ENCODE results near the gene PRXL2B.

The PRXL2B gene

DNA sequence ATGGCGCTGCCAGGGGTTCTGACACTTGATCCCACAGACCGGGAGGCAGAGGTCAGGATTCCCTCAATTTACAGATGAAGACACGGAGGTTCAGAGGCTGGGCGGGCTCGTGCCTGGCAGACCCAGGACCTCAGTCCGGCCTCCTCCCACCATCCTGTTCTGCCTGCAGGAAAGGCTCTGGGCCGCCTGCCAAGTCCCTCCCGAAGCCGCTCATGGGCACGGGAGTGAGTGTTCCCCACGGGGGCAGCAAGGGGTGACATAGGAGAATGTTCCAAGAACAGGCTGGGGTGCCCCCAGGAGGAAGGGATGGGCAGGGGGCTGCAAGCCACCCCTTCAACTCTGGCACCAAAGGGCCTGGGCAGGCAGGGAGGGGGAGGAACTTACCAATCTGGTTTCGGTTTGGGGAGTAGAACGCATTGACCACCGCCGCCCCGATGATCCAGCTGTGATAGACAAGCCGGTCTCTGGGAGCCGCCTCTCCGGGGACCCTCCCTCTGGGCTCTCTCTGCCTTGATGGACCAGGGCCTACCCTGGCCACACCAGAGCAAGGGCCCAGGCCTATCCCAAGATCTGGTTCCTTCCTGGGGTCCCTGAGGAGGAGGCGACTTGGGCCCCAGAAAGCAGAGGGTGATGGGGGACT is 7.5 kb downstream of the PRXL2B start:
- H3K27ac ChIP-seq (ENCODE audit: insufficient read depth in 1 of 2, low read depth in 1 of 2, low read length in 2 of 2, poor library complexity in 1 of 2, severe bottlenecking in 2 of 2), result no peak overlapping the region
- CTCF ChIA-PET, result interaction anchor here (0.6 to 1.3 kb wide), 2 partner anchors 29 to 36 kb away, joined by 3 read pairs; no protein-coding TSS in a partner anchor
- POLR2A ChIA-PET, result no interaction called here
- peaks cover 0 to 22% (median 4%) of the 10 kb centered on the region in 4 experiments for H3K4me1 ChIP-seq (ENCODE audit: control extremely low read depth in 1 of 4, control insufficient read depth in 4 of 4, insufficient read depth in 4 of 4, low read length in 3 of 4)
- H3K4me3 ChIP-seq (ENCODE audit: control insufficient read depth in 1 of 7, extremely low read depth in 1 of 7, insufficient read depth in 4 of 7, low read depth in 2 of 7, low read length in 6 of 7), result peak overlapping the region in 1 of 7 experiments; percentile 54
- 74% methylated on average over 14 of the region's 20 CpGs for WGBS (ENCODE audit: insufficient coverage)
- H3K36me3 ChIP-seq (ENCODE audit: control insufficient read depth in 4 of 4, insufficient read depth in 4 of 4, low read length in 3 of 4), result peaks cover 0 to 7% (median 3%) of the 10 kb centered on the region in 4 experiments
- peak in 1 of 3 donors; percentile 18 for DNase-seq
- peaks cover 0 to 8% (median 6%) of the 10 kb centered on the region in 5 experiments for H3K9me3 ChIP-seq (ENCODE audit: control extremely low read depth in 1 of 5, control insufficient read depth in 4 of 5, insufficient read depth in 2 of 5, low read depth in 1 of 5, low read length in 4 of 5)
- H3K27me3 ChIP-seq (replicated peaks in 2 of 5; ENCODE audit: control insufficient read depth in 4 of 5, insufficient read depth in 5 of 5, low read length in 4 of 5), result peaks cover 0 to 10% (median 0%) of the 10 kb centered on the region in 5 experiments

DNA sequence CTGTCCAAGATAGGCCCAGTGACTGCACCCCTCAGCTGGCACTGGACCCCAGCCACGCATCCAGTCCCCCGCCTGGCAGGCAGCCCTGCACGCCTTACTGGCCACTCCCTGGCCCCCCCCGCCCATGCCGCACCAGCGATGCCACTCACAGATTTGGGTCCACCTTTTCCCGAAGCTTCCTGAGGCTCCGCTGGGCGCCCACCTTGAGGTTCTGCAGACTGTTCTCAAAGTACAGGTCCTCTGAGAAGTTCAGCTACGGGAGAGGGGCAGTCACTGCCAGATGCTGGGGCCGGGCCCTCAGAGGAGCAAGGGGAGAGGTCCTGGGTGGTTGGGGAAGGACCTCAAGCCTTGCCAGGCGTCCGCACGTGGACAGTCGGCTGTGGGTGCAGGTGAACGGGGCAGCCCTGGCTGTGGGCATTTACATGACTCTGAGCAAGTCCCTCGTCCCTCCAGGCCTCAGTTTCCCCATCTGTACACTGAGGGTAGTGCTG is 8.1 kb downstream of the PRXL2B start:
- H3K9me3 ChIP-seq (ENCODE audit: control extremely low read depth in 1 of 5, control insufficient read depth in 4 of 5, insufficient read depth in 2 of 5, low read depth in 1 of 5, low read length in 4 of 5), result peaks cover 0 to 8% (median 6%) of the 10 kb centered on the region in 5 experiments
- ChIA-PET POLR2A (no interaction called here), CTCF (interaction anchor here (0.6 to 1.3 kb wide), 2 partner anchors 29 to 36 kb away, joined by 3 read pairs; no protein-coding TSS in a partner anchor)
- peaks cover 0 to 2% (median under 1%) of the 10 kb centered on the region in 4 experiments for H3K36me3 ChIP-seq (ENCODE audit: control insufficient read depth in 4 of 4, insufficient read depth in 4 of 4, low read length in 3 of 4)
- peaks cover 0 to 10% (median 0%) of the 10 kb centered on the region in 5 experiments for H3K27me3 ChIP-seq (replicated peaks in 2 of 5; ENCODE audit: control insufficient read depth in 4 of 5, insufficient read depth in 5 of 5, low read length in 4 of 5)
- peaks cover 0 to 22% (median 4%) of the 10 kb centered on the region in 4 experiments for H3K4me1 ChIP-seq (ENCODE audit: control extremely low read depth in 1 of 4, control insufficient read depth in 4 of 4, insufficient read depth in 4 of 4, low read length in 3 of 4)
- no peak for DNase-seq
- H3K4me3 ChIP-seq (ENCODE audit: control insufficient read depth in 1 of 7, extremely low read depth in 1 of 7, insufficient read depth in 4 of 7, low read depth in 2 of 7, low read length in 6 of 7), result no peak overlapping the region
- no peak overlapping the region for H3K27ac ChIP-seq (ENCODE audit: insufficient read depth in 1 of 2, low read depth in 1 of 2, low read length in 2 of 2, poor library complexity in 1 of 2, severe bottlenecking in 2 of 2)
- WGBS (ENCODE audit: insufficient coverage), result 96% methylated on average over 16 of the region's 17 CpGs

GRCh38 chr1:2595261-2595811 is 8.8 kb downstream of the PRXL2B start:
- H3K4me1 ChIP-seq (ENCODE audit: control extremely low read depth in 1 of 4, control insufficient read depth in 4 of 4, insufficient read depth in 4 of 4, low read length in 3 of 4), result peaks cover 0 to 22% (median 4%) of the 10 kb centered on the region in 4 experiments
- H3K27ac ChIP-seq (ENCODE audit: insufficient read depth in 1 of 2, low read depth in 1 of 2, low read length in 2 of 2, poor library complexity in 1 of 2, severe bottlenecking in 2 of 2), result no peak overlapping the region
- H3K9me3 ChIP-seq (ENCODE audit: control extremely low read depth in 1 of 5, control insufficient read depth in 4 of 5, insufficient read depth in 2 of 5, low read depth in 1 of 5, low read length in 4 of 5), result peaks cover 0 to 8% (median 6%) of the 10 kb centered on the region in 5 experiments
- CTCF ChIA-PET, result interaction anchor here (1.3 kb wide), 1 partner anchor 37 kb away, joined by 3 read pairs; no protein-coding TSS in a partner anchor
- no peaks in the 10 kb centered on the region for H3K36me3 ChIP-seq (ENCODE audit: control insufficient read depth in 4 of 4, insufficient read depth in 4 of 4, low read length in 3 of 4)
- WGBS (ENCODE audit: insufficient coverage), result 92% methylated on average over 15 of the region's 19 CpGs
- POLR2A ChIA-PET, result no interaction called here
- H3K27me3 ChIP-seq (replicated peaks in 2 of 5; ENCODE audit: control insufficient read depth in 4 of 5, insufficient read depth in 5 of 5, low read length in 4 of 5), result peaks cover 0 to 10% (median 0%) of the 10 kb centered on the region in 5 experiments
- H3K4me3 ChIP-seq (ENCODE audit: control insufficient read depth in 1 of 7, extremely low read depth in 1 of 7, insufficient read depth in 4 of 7, low read depth in 2 of 7, low read length in 6 of 7), result no peak overlapping the region
- no peak for DNase-seq

- 92% methylated on average over 28 of the region's 31 CpGs for WGBS (ENCODE audit: insufficient coverage)
Measured at GRCh38 chr1:2595812-2596529, 9.4 kb downstream of the PRXL2B start.

DNA sequence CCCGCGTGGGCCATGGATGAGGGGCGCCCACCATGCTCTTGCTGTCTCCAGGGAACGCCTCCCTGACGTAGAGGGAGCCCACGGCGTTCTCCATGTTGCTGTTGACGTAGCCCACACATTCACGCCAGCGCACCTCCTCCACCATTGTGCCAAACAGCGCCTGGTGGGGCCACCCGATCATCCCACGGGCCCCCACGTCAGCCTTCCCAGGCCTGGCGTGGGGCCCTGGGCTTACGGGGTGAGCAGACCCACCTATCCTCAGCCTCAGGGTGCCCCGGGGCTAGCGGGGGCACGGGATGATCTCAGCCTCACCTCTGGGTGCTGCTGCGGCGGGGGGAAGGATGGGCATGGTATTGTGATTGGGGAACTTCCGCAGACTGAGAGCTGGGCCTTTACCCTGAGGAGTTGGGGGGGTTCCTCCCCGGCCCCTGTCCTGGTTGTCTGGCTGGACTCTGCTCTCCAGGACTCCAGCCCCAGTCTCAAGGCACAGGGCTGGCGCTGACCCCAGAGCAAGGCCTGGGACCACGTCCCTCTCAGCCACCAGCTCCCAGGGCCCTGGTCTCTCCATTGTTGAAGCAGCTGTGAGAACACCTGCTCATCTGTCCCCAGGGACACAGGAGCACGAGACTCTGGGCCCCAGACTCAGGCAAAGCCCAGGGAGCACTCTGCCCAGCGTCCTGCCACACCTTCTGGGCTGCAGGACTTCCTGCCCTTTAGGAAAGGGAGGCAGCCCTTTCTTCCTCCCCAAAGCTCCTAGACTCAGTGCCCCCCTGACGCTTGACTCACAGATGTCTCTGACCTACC is 10.2 kb downstream of the PRXL2B start:
- CTCF ChIA-PET, result interaction anchor here (0.6 kb wide), 1 partner anchor 11 kb away, joined by 3 read pairs; no protein-coding TSS in a partner anchor
- Histone ChIP-seq H3K4me3 (ENCODE audit: control insufficient read depth in 1 of 7, extremely low read depth in 1 of 7, insufficient read depth in 4 of 7, low read depth in 2 of 7, low read length in 6 of 7) (no peak overlapping the region), H3K9me3 (ENCODE audit: control extremely low read depth in 1 of 5, control insufficient read depth in 4 of 5, insufficient read depth in 2 of 5, low read depth in 1 of 5, low read length in 4 of 5) (peaks cover 0 to 8% (median 6%) of the 10 kb centered on the region in 5 experiments), H3K27ac (ENCODE audit: insufficient read depth in 1 of 2, low read depth in 1 of 2, low read length in 2 of 2, poor library complexity in 1 of 2, severe bottlenecking in 2 of 2) (no peak overlapping the region), H3K36me3 (ENCODE audit: control insufficient read depth in 4 of 4, insufficient read depth in 4 of 4, low read length in 3 of 4) (no peaks in the 10 kb centered on the region), H3K27me3 (replicated peaks in 2 of 5; ENCODE audit: control insufficient read depth in 4 of 5, insufficient read depth in 5 of 5, low read length in 4 of 5) (peaks cover 0 to 12% (median 0%) of the 10 kb centered on the region in 5 experiments), H3K4me1 (ENCODE audit: control extremely low read depth in 1 of 4, control insufficient read depth in 4 of 4, insufficient read depth in 4 of 4, low read length in 3 of 4) (peaks cover 0 to 22% (median 4%) of the 10 kb centered on the region in 4 experiments)
- no peak for DNase-seq
- 89% methylated on average over 17 of the region's 28 CpGs for WGBS (ENCODE audit: insufficient coverage)
- POLR2A ChIA-PET, result no interaction called here

More at GRCh38 chr1:2595812-2596529, 9.4 kb downstream of the PRXL2B start:
- CTCF ChIA-PET, result no interaction called here
- Histone ChIP-seq H3K9me3 (ENCODE audit: control extremely low read depth in 1 of 5, control insufficient read depth in 4 of 5, insufficient read depth in 2 of 5, low read depth in 1 of 5, low read length in 4 of 5) (peaks cover 0 to 8% (median 6%) of the 10 kb centered on the region in 5 experiments), H3K4me1 (ENCODE audit: control extremely low read depth in 1 of 4, control insufficient read depth in 4 of 4, insufficient read depth in 4 of 4, low read length in 3 of 4) (peaks cover 0 to 22% (median 4%) of the 10 kb centered on the region in 4 experiments), H3K36me3 (ENCODE audit: control insufficient read depth in 4 of 4, insufficient read depth in 4 of 4, low read length in 3 of 4) (no peaks in the 10 kb centered on the region), H3K27me3 (replicated peaks in 2 of 5; ENCODE audit: control insufficient read depth in 4 of 5, insufficient read depth in 5 of 5, low read length in 4 of 5) (peaks cover 0 to 10% (median 0%) of the 10 kb centered on the region in 5 experiments), H3K4me3 (ENCODE audit: control insufficient read depth in 1 of 7, extremely low read depth in 1 of 7, insufficient read depth in 4 of 7, low read depth in 2 of 7, low read length in 6 of 7) (no peak overlapping the region), H3K27ac (ENCODE audit: insufficient read depth in 1 of 2, low read depth in 1 of 2, low read length in 2 of 2, poor library complexity in 1 of 2, severe bottlenecking in 2 of 2) (no peak overlapping the region)
- DNase-seq, result no peak
- POLR2A ChIA-PET, result no interaction called here

DNA sequence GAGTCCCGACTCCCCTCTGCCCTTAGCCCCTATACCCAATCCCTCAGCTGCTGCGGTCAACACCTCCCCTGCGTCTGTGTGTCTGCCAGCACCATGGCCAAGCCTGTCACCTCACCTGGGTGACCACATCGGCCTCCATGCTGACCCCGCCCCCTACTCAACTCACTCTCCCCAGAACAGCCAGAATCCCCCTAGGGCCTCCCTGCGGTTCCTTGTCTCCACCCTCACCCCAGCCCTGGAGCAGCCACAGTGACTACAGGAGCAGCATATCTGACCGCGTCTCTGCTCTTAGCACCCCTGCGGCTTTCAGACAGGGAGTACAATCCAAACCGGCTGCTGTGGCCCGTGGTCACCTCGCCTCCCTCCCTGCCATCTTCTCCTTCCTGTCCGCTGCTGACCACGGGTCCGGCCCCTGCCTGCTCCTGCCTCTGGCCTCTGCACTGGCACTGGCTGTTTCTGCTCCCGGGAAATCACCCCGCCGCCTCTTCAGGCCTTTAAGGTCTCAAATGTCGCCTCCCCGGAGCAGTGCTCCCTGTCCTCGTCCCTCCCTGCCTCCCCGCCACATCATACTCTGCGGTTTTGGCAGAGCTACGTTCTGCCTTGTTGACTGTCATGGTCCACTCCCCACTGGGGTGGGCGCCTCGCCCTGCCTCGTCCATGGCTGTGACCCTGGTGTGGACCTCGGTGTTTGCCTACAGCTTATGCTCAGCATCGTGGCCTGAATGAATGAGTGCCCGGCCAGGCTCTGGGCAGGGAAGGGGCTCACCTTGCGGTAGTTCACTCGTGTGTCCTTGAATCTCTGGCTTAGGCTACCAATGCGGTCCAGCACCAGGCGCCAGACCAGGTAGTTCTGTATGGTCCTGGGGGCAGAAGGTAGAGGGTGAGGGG is 11.1 kb downstream of the PRXL2B start:
- WGBS (ENCODE audit: insufficient coverage), result 82% methylated on average over 33 of the region's 34 CpGs
- H3K27ac ChIP-seq (ENCODE audit: insufficient read depth in 1 of 2, low read depth in 1 of 2, low read length in 2 of 2, poor library complexity in 1 of 2, severe bottlenecking in 2 of 2), result no peak overlapping the region
- no peak for DNase-seq
- CTCF ChIA-PET, result interaction anchor here (0.6 to 0.9 kb wide), 2 partner anchors 12 kb away, joined by 3 to 6 read pairs; no protein-coding TSS in a partner anchor
- H3K27me3 ChIP-seq (replicated peaks in 2 of 5; ENCODE audit: control insufficient read depth in 4 of 5, insufficient read depth in 5 of 5, low read length in 4 of 5), result peaks cover 0 to 18% (median 0%) of the 10 kb centered on the region in 5 experiments
- H3K36me3 ChIP-seq (ENCODE audit: control insufficient read depth in 4 of 4, insufficient read depth in 4 of 4, low read length in 3 of 4), result no peaks in the 10 kb centered on the region
- H3K9me3 ChIP-seq (ENCODE audit: control extremely low read depth in 1 of 5, control insufficient read depth in 4 of 5, insufficient read depth in 2 of 5, low read depth in 1 of 5, low read length in 4 of 5), result peaks cover 0 to 8% (median 6%) of the 10 kb centered on the region in 5 experiments
- H3K4me3 ChIP-seq (ENCODE audit: control insufficient read depth in 1 of 7, extremely low read depth in 1 of 7, insufficient read depth in 4 of 7, low read depth in 2 of 7, low read length in 6 of 7), result no peak overlapping the region
- POLR2A ChIA-PET, result no interaction called here
- H3K4me1 ChIP-seq (ENCODE audit: control extremely low read depth in 1 of 4, control insufficient read depth in 4 of 4, insufficient read depth in 4 of 4, low read length in 3 of 4), result peaks cover 0 to 20% (median 4%) of the 10 kb centered on the region in 4 experiments

Measured in common myeloid progenitor, CD34-positive (primary cell).